Right renal pelvis (tissue), 4 donors: ENCODE results near the gene EPHA4. TPM values are rescaled to one million over a fixed set of nuclear protein-coding genes. Genes with fewer than 3 reads are reported as not detected.
A peak's percentile ranks its signal among the peaks of the same experiment; 100 is the strongest.

ENCODE experiments used
- DNase-seq, 4 donors: peaks; one replicate each; pipeline ENCODE4 v3.0.0-alpha.2; 2013; ENCODE audit warnings: low read depth in 4 of 4, low spot score in 3 of 4, missing footprints in 1 of 4
- polyA plus RNA-seq, 4 donors: library from polyadenylated mRNA; unstranded; fragments of 120-200 nt; gene quantifications; one replicate each; pipeline ENCODE4 v1.2.1, GENCODE V29; 2013; ENCODE audit not compliant: insufficient read length in 4 of 4

EPHA4 gene
- polyA plus RNA-seq, 4 donors, result 51.1 to 69.1 (median 63.8) TPM

DNA sequence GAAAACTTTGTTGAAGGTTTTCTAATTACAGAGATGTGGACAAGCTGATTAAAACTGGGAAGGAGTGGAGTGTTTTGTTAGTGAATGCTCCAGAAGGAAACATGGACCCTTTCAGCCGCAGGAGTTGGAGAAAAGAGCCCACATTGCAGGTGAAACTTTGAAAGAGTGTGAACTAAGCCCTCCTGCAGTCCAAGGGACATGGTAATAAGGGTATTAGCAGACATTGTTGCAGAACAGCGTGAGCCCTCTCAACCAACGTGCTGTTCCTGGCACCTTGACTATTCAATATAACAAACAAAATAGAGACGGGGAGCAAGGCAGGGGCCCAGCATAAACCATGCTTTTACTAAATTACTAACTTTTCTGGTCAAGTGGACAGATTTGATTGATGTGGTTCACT is 122.7 kb downstream of the EPHA4 start:
- no peak for DNase-seq

DNA sequence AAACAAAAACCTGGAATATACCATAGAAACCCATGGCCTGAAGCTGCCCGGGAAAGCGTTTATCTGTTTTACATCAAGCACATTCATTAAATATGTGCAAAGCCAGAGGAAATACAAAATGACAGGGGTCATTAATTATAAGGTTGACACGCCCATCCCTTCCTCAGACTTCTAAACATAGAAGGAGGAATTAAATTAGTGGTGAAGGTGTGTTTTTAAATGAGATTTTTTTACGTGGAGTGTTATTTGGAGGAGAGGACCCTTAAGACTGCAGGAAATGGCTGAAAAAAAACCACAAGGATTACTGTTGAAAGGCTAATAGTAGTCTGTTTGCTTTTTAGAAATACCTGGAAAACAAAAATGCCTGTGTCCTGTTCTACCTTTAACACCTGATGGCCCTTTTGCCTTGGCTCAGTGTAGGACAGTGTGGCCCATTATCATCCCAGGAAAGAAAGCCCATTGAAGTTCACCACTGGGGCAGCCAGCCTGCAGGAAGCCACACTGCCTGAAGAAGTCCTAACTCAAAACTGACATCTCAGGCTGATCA is 123.2 kb downstream of the EPHA4 start:
- no peak for DNase-seq

GRCh38 chr2:221448057-221448843 is 123.9 kb downstream of the EPHA4 start:
- no peak for DNase-seq

- no peak for DNase-seq
Observed at GRCh38 chr2:221447310-221447709, 124.8 kb downstream of the EPHA4 start.

GRCh38 chr2:221446140-221446539 is 126.0 kb downstream of the EPHA4 start:
- no peak for DNase-seq

DNA sequence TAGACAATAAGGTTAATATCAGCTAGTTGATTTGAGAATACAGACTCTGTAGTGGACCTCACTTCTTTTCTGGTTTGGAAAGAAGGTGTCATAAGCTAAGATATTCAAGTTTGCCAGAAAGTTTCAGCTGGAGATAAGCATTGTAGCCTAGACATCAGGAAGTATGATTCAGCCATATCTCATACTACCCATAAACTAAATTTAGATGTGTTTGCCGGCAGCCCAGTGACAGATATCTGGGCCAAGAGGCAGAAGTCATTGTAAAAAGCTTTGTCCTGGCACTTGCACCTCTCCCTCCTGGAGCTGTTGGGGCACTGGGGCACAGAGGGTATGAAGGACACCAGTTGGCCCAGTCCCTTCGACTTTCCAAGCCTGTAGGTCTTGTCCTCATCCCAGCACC is 128.0 kb downstream of the EPHA4 start:
- no peak for DNase-seq

GRCh38 chr2:221443645-221444044 is 128.5 kb downstream of the EPHA4 start:
- no peak for DNase-seq

- peak in 2 of 4 donors; percentile 26 to 41 for DNase-seq
Observed at GRCh38 chr2:221442128-221442527, 130.0 kb downstream of the EPHA4 start.

- no peak for DNase-seq
Observed at GRCh38 chr2:221439761-221440479, 132.2 kb downstream of the EPHA4 start.

DNA sequence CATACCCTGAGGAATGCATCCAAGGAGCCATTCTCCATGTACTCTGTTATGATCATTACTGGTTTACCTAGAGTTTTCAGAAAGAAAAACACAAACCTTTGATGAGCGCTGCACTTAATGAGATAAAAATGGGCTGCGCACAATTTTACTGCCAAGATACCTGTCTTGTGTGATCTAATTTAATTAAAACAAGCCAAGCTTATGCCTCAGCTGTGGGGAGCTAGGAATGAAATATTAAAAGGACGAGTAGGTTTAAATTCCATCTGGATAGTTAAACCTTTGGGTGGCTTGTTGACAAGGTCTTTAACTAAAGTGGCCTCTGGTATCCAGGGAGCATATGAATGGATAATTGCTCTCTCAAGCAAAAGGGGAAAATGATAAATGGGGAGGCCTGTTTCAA is 135.0 kb downstream of the EPHA4 start:
- no peak for DNase-seq

DNA sequence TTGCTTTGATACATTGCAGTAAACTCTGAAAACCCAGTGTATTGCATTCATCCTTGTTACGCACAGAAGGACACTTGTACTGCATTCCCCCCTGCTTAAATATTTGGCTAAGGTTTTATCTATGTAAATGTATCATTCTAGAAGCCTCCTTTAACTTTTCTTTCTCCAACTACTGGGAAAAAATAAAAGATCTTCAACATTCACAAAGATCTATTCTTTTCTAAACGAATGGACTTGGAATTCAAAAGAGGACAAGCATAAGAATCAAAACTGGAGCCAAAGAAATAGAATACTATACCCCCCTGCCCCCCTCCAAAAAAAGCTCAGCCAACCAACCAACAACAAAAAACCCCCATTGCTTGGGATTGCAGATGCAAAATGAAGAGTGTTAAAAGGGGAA is 136.9 kb downstream of the EPHA4 start:
- no peak for DNase-seq

DNA sequence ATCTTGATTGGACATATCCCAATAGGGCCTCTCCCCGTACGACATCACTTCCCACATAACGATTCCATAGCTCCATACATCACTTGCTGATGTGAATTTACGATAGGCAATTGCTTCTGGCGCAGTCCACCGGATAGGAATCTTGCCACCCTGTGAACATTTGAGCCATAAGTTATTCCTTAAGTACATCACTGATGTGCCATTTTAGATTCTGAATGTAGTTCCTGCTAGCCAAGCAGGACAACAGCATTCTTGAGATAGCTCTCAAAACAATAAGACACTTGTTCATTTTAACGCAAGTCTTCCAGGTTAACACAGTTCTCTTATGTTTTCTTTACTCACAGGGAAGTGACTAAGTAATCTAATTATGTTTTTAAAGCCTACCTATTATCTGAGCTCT is 138.0 kb downstream of the EPHA4 start:
- DNase-seq, result no peak

GRCh38 chr2:221431477-221431876 is 140.6 kb downstream of the EPHA4 start:
- DNase-seq, result no peak

DNA sequence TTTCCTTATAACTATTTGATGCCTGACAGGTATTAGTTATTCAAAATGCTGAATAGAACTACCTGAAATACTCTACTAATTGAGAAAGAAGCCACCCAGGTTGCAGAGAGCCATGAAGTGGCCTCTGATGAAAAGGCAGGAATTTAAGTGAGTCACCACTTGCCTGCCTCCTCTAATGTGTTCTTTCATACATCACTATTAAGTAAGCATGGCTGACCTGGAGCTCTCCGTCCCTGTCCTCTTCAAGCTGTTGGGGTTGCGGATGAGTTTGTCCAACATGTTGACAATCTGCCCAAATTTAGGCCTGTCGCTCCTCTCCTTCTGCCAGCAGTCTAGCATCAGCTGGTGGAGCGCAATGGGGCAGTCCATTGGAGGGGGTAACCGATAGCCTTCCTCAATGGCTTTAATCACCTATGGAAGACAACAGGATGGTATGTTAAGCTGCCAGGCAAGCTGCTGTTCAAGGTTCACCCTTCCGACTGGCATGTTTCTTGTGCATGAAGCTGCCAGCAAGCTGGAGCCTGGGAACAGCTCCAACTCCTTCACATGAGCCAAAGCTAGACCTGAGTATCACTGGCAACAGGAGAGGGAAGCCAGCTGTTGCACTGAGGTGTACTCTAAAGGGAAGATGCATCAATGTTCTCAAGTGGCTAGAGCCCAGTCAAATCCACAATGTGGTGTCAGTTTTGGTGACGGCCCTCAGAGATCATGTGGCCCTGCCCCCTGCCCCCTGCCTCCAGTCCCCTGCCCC is 142.2 kb downstream of the EPHA4 start:
- DNase-seq, result no peak

GRCh38 chr2:221428896-221429295 is 143.2 kb downstream of the EPHA4 start:
- DNase-seq, result no peak

- DNase-seq, result no peak
Observed at GRCh38 chr2:221426929-221427328, 145.2 kb downstream of the EPHA4 start.

DNA sequence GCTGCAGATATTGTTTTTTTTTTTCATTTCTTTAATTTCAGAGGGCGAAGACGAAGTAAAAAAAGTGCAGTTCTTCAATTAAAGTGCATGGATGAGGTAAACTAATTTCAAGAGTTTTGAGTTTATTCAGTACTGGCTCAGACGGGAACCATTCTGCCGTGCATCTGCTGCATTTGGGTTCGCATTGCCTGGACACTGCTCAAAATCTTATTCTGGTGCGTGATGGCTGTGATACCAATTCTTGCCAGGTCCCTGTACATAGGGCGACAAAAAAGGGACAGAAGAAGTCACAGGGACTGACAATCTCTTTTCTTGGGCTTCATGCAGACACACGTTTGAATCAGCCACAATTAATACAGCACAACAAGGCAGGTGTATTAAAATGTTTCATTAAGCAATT is 146.2 kb downstream of the EPHA4 start:
- DNase-seq, result no peak

DNA sequence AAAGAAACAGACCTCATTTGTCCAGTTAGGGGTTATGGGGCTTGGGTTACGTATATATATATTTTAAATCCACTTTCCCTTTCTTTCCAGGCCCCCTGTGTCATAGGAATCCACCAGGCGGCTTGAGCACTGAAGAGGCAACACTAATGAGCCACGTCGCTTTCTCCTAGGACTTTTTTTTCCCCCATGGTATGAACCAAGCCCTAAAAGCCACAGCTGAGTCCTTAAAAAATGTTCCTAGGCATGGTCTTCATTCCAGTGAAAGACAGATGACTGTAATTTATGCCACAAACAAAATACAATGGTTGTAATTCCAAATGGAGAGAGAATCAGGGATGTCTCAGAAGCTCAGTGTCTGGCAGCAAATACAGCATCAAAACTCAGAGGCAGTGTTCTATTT is 146.8 kb downstream of the EPHA4 start:
- no peak for DNase-seq

DNA sequence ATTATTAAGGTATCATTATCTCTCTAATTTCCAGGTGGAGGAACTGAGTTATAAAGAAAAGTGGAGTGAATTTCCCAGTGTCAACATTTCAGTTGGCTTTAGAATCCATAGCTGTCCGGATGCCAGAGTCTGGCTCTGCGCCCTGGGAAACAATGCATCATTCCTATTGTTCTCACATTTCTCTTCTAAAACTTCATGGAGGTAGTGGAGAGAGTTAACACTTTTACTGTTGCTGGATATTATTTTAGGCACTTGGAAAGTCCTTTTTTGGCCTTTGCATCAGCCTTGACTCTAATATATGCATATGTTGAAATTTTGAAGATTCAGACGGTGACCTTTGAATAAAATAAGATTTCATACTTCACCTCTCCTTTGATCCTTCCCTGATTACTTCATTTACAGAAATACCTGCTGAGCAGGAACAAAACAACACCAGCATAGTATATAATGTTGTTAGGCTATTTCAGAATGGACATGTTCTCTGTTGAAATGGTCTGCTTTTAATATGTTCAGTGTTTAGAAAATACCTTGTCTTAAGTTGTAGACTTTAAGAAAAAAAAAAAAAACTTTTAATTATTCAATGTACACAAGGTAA is 148.8 kb downstream of the EPHA4 start:
- DNase-seq, result no peak

DNA sequence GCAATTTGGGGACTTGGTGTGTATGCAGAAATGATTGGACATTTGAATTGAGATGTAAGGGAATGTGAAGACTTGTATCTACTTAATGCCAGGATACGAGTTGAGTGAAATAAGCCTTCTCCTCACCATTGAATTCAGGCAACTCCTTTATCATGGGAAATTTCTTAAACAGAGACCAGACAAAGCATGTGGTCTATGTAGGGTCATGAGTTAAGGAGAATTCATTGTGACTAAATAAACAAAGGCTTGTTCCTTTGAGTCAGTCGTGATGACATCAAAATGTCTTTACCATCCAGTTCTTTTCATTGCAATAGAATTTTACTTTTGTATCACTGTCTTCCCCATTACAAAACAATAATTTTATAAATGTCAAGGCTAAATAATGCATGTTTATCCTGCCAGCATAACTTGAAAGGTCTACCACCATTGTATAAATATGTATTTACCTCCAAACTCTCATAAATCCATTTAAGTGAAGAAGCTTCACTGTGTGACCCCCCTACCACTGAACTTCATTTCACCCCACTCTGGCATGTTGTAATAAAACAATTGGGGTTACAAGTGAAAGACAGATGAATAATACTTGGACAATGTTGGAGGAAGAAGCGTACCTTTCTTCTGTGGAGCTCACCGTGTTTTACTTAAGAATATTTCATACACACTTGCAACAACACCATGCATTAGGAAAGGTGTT is 149.4 kb downstream of the EPHA4 start:
- no peak for DNase-seq
